Osteoblast (primary cell): ENCODE measurements around the gene SLC39A11. TPM values are rescaled to one million over a fixed set of nuclear protein-coding genes. Genes with fewer than 3 reads are reported as not detected.

Experiments
- DNase-seq: peaks from one replicate; pipeline ENCODE4 v3.0.0; 2011; ENCODE audit warnings: low spot score, mixed read lengths; ENCODE audit not compliant: insufficient read length; ENCODE audit errors: missing footprints
- H2AFZ ChIP-seq: 2 replicates; pipeline ENCODE4 v1.6.0; 2011; ENCODE audit warnings: mild to moderate bottlenecking, low read length
- H3K27ac ChIP-seq: 2 replicates; pipeline ENCODE4 v1.5.1; 2011; ENCODE audit warnings: mild to moderate bottlenecking, low read depth, low read length, moderate library complexity
- H3K27me3 ChIP-seq: 2 replicates; pipeline ENCODE4 v1.6.0; 2012; ENCODE audit warnings: mild to moderate bottlenecking, control low read depth, inconsistent platforms, low read length, moderate library complexity; ENCODE audit not compliant: insufficient read depth
- H3K36me3 ChIP-seq: 2 replicates; pipeline ENCODE4 v1.5.1; 2011; ENCODE audit warnings: mild to moderate bottlenecking, low read length, control low read depth, moderate library complexity; ENCODE audit not compliant: insufficient read depth
- H3K4me1 ChIP-seq: 2 replicates; pipeline ENCODE4 v1.5.1; 2011; ENCODE audit warnings: mild to moderate bottlenecking, low read length, control low read depth, moderate library complexity; ENCODE audit not compliant: insufficient read depth
- H3K4me2 ChIP-seq: 2 replicates; pipeline ENCODE4 v1.6.0; 2011; ENCODE audit warnings: mild to moderate bottlenecking, low read length; ENCODE audit not compliant: insufficient read depth
- H3K4me3 ChIP-seq: fragments of 200-600 bp; sonication (generic); 3 replicates; pipeline ENCODE4 v1.5.1; 2012; ENCODE audit warnings: mild to moderate bottlenecking, low read length, inconsistent platforms; ENCODE audit not compliant: insufficient read depth
- H3K79me2 ChIP-seq: 2 replicates; pipeline ENCODE4 v1.6.0; 2012; ENCODE audit warnings: mild to moderate bottlenecking, low read length, control low read depth, inconsistent platforms; ENCODE audit not compliant: insufficient read depth
- H3K9me3 ChIP-seq: 2 replicates; pipeline ENCODE4 v1.5.1; 2011; ENCODE audit warnings: low read depth, low read length, control low read depth
- H4K20me1 ChIP-seq: 2 replicates; pipeline ENCODE4 v1.6.0; 2012; ENCODE audit warnings: mild to moderate bottlenecking, low read length, control low read depth; ENCODE audit not compliant: insufficient read depth
- CTCF ChIP-seq: IDR thresholded peaks from 2 replicates; pipeline ENCODE4 v1.5.1; 2011; ENCODE audit warnings: mild to moderate bottlenecking, low read depth, low read length, moderate library complexity; ENCODE audit errors: extremely low read depth
- total RNA-seq: library from RNA; depleted of rRNA; stranded (reverse); fragments of >200 nt; gene quantifications from 2 replicates; pipeline ENCODE4 v1.2.3, GENCODE V29; 2012

SLC39A11 gene
- total RNA-seq, 1 donor: 27.1 TPM

- peaks cover 4% of the 10 kb centered on the region for H3K9me3 ChIP-seq
- H3K4me2 ChIP-seq: no peak overlapping the region
- TF ChIP-seq CTCF: no peak
- peaks cover 3% of the 10 kb centered on the region for H4K20me1 ChIP-seq
- no peak overlapping the region for H2AFZ ChIP-seq
- H3K4me3 ChIP-seq: no peak overlapping the region
- H3K4me1 ChIP-seq: no peaks in the 10 kb centered on the region
- no peaks in the 10 kb centered on the region for H3K79me2 ChIP-seq
- no peak overlapping the region for H3K27ac ChIP-seq
- H3K36me3 ChIP-seq: no peaks in the 10 kb centered on the region
- DNase-seq: no peak
- H3K27me3 ChIP-seq: no peaks in the 10 kb centered on the region
Measured at GRCh38 chr17:72792771-72793170, 299.7 kb downstream of the SLC39A11 start.

- Histone ChIP-seq H3K27ac (no peak overlapping the region), H3K9me3 (peaks cover 4% of the 10 kb centered on the region), H4K20me1 (no peaks in the 10 kb centered on the region), H3K36me3 (no peaks in the 10 kb centered on the region), H2AFZ (no peak overlapping the region), H3K4me1 (no peaks in the 10 kb centered on the region), H3K4me3 (no peak overlapping the region), H3K27me3 (no peaks in the 10 kb centered on the region), H3K4me2 (no peak overlapping the region), H3K79me2 (no peaks in the 10 kb centered on the region)
- DNase-seq: no peak
- TF ChIP-seq CTCF: no peak
Measured at GRCh38 chr17:72790190-72790589, 302.3 kb downstream of the SLC39A11 start.

- peaks cover 4% of the 10 kb centered on the region for H3K9me3 ChIP-seq
- no peak for DNase-seq
- no peaks in the 10 kb centered on the region for H3K79me2 ChIP-seq
- no peaks in the 10 kb centered on the region for H3K27me3 ChIP-seq
- no peak overlapping the region for H2AFZ ChIP-seq
- no peak for TF ChIP-seq CTCF
- H3K4me2 ChIP-seq: no peak overlapping the region
- H4K20me1 ChIP-seq: no peaks in the 10 kb centered on the region
- H3K4me3 ChIP-seq: no peak overlapping the region
- H3K4me1 ChIP-seq: no peaks in the 10 kb centered on the region
- no peaks in the 10 kb centered on the region for H3K36me3 ChIP-seq
- H3K27ac ChIP-seq: no peak overlapping the region
Measured at GRCh38 chr17:72789711-72790110, 302.8 kb downstream of the SLC39A11 start.

- no peaks in the 10 kb centered on the region for H3K27me3 ChIP-seq
- no peaks in the 10 kb centered on the region for H3K79me2 ChIP-seq
- no peak overlapping the region for H3K4me3 ChIP-seq
- no peaks in the 10 kb centered on the region for H4K20me1 ChIP-seq
- H2AFZ ChIP-seq: no peak overlapping the region
- peaks cover 4% of the 10 kb centered on the region for H3K9me3 ChIP-seq
- H3K36me3 ChIP-seq: no peaks in the 10 kb centered on the region
- H3K4me2 ChIP-seq: no peak overlapping the region
- no peaks in the 10 kb centered on the region for H3K4me1 ChIP-seq
- no peak for TF ChIP-seq CTCF
- DNase-seq: no peak
- no peak overlapping the region for H3K27ac ChIP-seq
Measured at GRCh38 chr17:72788950-72789585, 303.4 kb downstream of the SLC39A11 start.
